BE2C (cell line): ENCODE measurements around the gene ZNF580.

ENCODE experiments used
- DNase-seq: peaks from one replicate; pipeline ENCODE4 v3.0.0-alpha.2; 2020
- H3K27me3 ChIP-seq: fragments of 250-450 bp; sonication (Bioruptor Pico); 2 replicates; pipeline ENCODE4 v1.5.1; 2020; ENCODE audit warnings: mild to moderate bottlenecking
- H3K36me3 ChIP-seq: fragments of 250-450 bp; sonication (Bioruptor Pico); 2 replicates; pipeline ENCODE4 v1.5.1; 2020; ENCODE audit warnings: mild to moderate bottlenecking
- H3K4me1 ChIP-seq: fragments of 250-450 bp; sonication (Bioruptor Pico); 2 replicates; pipeline ENCODE4 v1.5.1; 2020
- H3K4me3 ChIP-seq: 2 replicates; pipeline ENCODE4 v1.5.1; 2011; ENCODE audit warnings: low read depth, low read length
- H3K9me3 ChIP-seq: fragments of 250-450 bp; sonication (Bioruptor Pico); 2 replicates; pipeline ENCODE4 v1.5.1; 2020
- TF ChIP-seq, protein P1 (sequence below): IDR thresholded peaks from 2 replicates; pipeline ENCODE4 v1.5.1; 2012; ENCODE audit warnings: mild to moderate bottlenecking, low read depth, low read length

The ZNF580 gene

GRCh38 chr19:55609326-55609725, 31.5 kb upstream of the ZNF580 start:
- TF ChIP-seq, protein P1, sequence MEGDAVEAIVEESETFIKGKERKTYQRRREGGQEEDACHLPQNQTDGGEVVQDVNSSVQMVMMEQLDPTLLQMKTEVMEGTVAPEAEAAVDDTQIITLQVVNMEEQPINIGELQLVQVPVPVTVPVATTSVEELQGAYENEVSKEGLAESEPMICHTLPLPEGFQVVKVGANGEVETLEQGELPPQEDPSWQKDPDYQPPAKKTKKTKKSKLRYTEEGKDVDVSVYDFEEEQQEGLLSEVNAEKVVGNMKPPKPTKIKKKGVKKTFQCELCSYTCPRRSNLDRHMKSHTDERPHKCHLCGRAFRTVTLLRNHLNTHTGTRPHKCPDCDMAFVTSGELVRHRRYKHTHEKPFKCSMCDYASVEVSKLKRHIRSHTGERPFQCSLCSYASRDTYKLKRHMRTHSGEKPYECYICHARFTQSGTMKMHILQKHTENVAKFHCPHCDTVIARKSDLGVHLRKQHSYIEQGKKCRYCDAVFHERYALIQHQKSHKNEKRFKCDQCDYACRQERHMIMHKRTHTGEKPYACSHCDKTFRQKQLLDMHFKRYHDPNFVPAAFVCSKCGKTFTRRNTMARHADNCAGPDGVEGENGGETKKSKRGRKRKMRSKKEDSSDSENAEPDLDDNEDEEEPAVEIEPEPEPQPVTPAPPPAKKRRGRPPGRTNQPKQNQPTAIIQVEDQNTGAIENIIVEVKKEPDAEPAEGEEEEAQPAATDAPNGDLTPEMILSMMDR, result no peak
- no peak for DNase-seq

GRCh38 chr19:55611300-55611982, 29.4 kb upstream of the ZNF580 start:
- H3K36me3 ChIP-seq, result peaks cover 17% of the 10 kb centered on the region
- TF ChIP-seq, protein P1, result no peak

More at GRCh38 chr19:55609326-55609725, 31.5 kb upstream of the ZNF580 start:
- no peaks in the 10 kb centered on the region for H3K27me3 ChIP-seq
- H3K9me3 ChIP-seq, result no peaks in the 10 kb centered on the region
- peaks cover 7% of the 10 kb centered on the region for H3K36me3 ChIP-seq
- no peaks in the 10 kb centered on the region; the same call in 1 of the 2 replicates for H3K4me1 ChIP-seq
- no peak overlapping the region for H3K4me3 ChIP-seq

GRCh38 chr19:55611983-55612645, 28.7 kb upstream of the ZNF580 start:
- Histone ChIP-seq H3K4me3 (no peak overlapping the region), H3K4me1 (no peaks in the 10 kb centered on the region), H3K9me3 (no peaks in the 10 kb centered on the region), H3K36me3 (peaks cover 15% of the 10 kb centered on the region), H3K27me3 (no peaks in the 10 kb centered on the region)
- TF ChIP-seq, protein P1, result no peak
- no peak for DNase-seq

More at GRCh38 chr19:55611300-55611982, 29.4 kb upstream of the ZNF580 start:
- no peaks in the 10 kb centered on the region for H3K9me3 ChIP-seq
- H3K4me3 ChIP-seq, result no peak overlapping the region
- H3K27me3 ChIP-seq, result no peaks in the 10 kb centered on the region
- no peaks in the 10 kb centered on the region; the same call in 1 of the 2 replicates for H3K4me1 ChIP-seq
- no peak for DNase-seq

- no peaks in the 10 kb centered on the region for H3K27me3 ChIP-seq
Observed at GRCh38 chr19:55613396-55613795, 27.4 kb upstream of the ZNF580 start.

GRCh38 chr19:55613930-55614710, 26.7 kb upstream of the ZNF580 start:
- TF ChIP-seq, protein P1, result no peak
- H3K36me3 ChIP-seq, result peaks cover 19% of the 10 kb centered on the region
- H3K27me3 ChIP-seq, result no peaks in the 10 kb centered on the region
- H3K9me3 ChIP-seq, result no peaks in the 10 kb centered on the region
- no peak for DNase-seq
- no peak overlapping the region for H3K4me3 ChIP-seq
- no peaks in the 10 kb centered on the region for H3K4me1 ChIP-seq

More at GRCh38 chr19:55613396-55613795, 27.4 kb upstream of the ZNF580 start:
- Histone ChIP-seq H3K36me3 (peaks cover 19% of the 10 kb centered on the region), H3K9me3 (no peaks in the 10 kb centered on the region), H3K4me3 (no peak overlapping the region), H3K4me1 (no peaks in the 10 kb centered on the region)
- TF ChIP-seq, protein P1, result no peak
- DNase-seq, result no peak
